ENCODE measurements around the gene TMEM258.

The TMEM258 gene

GRCh38 chr11:61777234-61778090, 14.9 kb downstream of the TMEM258 start:
- peak; percentile 38 to 44 for DNase-seq (ENCODE audit: low read depth in 1 of 2, low spot score in 1 of 2)

- peak in 1 of 2 donors; percentile 34 for DNase-seq (ENCODE audit: low read depth in 1 of 2, low spot score in 1 of 2)
Measured at GRCh38 chr11:61776561-61777075, 15.8 kb downstream of the TMEM258 start.

- no peak for DNase-seq (ENCODE audit: low read depth in 1 of 2, low spot score in 1 of 2)
Measured at GRCh38 chr11:61775606-61776554, 16.5 kb downstream of the TMEM258 start.

- DNase-seq (ENCODE audit: low read depth in 1 of 2, low spot score in 1 of 2) = no peak
Measured at GRCh38 chr11:61775106-61775505, 17.3 kb downstream of the TMEM258 start.

GRCh38 chr11:61774411-61774810, 18.0 kb downstream of the TMEM258 start:
- DNase-seq (ENCODE audit: low read depth in 1 of 2, low spot score in 1 of 2) = no peak

GRCh38 chr11:61773809-61774208, 18.6 kb downstream of the TMEM258 start:
- DNase-seq (ENCODE audit: low read depth in 1 of 2, low spot score in 1 of 2) = no peak

GRCh38 chr11:61773356-61773755, 19.0 kb downstream of the TMEM258 start:
- DNase-seq (ENCODE audit: low read depth in 1 of 2, low spot score in 1 of 2) = no peak

- no peak for DNase-seq (ENCODE audit: low read depth in 1 of 2, low spot score in 1 of 2)
Measured at GRCh38 chr11:61771985-61772455, 20.4 kb downstream of the TMEM258 start.

- no peak for DNase-seq (ENCODE audit: low read depth in 1 of 2, low spot score in 1 of 2)
Measured at GRCh38 chr11:61771195-61771894, 21.1 kb downstream of the TMEM258 start.

GRCh38 chr11:61769946-61770683, 22.3 kb downstream of the TMEM258 start:
- DNase-seq (ENCODE audit: low read depth in 1 of 2, low spot score in 1 of 2) = no peak

- no peak for DNase-seq (ENCODE audit: low read depth in 1 of 2, low spot score in 1 of 2)
Measured at GRCh38 chr11:61769169-61769920, 23.1 kb downstream of the TMEM258 start.

- no peak for DNase-seq (ENCODE audit: low read depth in 1 of 2, low spot score in 1 of 2)
Measured at GRCh38 chr11:61768376-61769076, 23.9 kb downstream of the TMEM258 start.

GRCh38 chr11:61766353-61766841, 26.0 kb downstream of the TMEM258 start:
- no peak for DNase-seq (ENCODE audit: low read depth in 1 of 2, low spot score in 1 of 2)

GRCh38 chr11:61765550-61766253, 26.7 kb downstream of the TMEM258 start:
- no peak for DNase-seq (ENCODE audit: low read depth in 1 of 2, low spot score in 1 of 2)

GRCh38 chr11:61764606-61765260, 27.7 kb downstream of the TMEM258 start:
- no peak for DNase-seq (ENCODE audit: low read depth in 1 of 2, low spot score in 1 of 2)

- no peak for DNase-seq (ENCODE audit: low read depth in 1 of 2, low spot score in 1 of 2)
Measured at GRCh38 chr11:61763930-61764605, 28.3 kb downstream of the TMEM258 start.

- DNase-seq (ENCODE audit: low read depth in 1 of 2, low spot score in 1 of 2) = no peak
Measured at GRCh38 chr11:61762798-61763197, 29.6 kb downstream of the TMEM258 start.

Measured in activated T-helper 1 cell treated with anti-CD3 and anti-CD28 coated beads, Interleukin-2, amount 50 U/mL, for 16 hours (primary cell).